Measurements from ENCODE around the gene ADM5. TPM values are rescaled to one million over a fixed set of nuclear protein-coding genes. Genes with fewer than 3 reads are reported as not detected.

ADM5 gene
- polyA plus RNA-seq, 6 donors from 2014 or later, result 0.19 to 0.47 (median 0.26) TPM; not detected in 2

DNA sequence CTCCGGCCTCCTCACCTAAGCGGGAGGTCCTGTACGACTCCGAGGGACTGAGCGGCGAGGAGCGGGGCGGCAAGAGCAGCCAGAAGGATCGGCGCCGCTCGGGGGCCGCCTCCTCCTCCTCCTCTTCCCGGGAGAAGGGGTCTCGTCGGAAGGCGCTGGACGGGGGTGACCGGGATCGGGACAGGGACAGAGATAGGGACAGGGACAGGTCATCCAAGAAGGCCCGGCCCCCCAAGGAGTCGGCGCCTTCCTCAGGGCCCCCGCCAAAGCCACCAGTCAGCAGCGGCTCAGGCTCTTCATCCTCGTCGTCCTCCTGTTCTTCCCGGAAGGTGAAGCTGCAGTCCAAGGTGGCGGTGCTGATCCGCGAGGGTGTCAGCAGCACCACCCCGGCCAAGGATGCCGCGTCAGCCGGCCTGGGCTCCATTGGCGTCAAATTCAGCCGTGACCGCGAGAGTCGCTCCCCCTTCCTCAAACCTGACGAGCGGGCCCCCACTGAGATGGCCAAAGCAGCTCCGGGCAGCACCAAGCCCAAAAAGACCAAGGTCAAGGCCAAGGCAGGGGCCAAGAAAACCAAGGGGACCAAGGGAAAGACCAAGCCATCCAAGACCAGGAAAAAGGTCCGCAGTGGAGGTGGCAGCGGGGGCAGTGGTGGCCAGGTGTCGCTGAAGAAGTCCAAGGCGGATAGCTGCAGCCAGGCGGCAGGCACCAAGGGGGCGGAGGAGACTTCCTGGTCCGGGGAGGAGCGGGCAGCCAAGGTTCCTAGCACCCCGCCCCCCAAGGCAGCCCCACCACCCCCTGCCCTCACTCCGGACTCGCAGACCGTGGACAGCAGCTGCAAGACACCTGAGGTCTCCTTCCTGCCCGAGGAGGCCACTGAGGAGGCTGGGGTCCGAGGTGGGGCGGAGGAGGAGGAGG, 36.6 kb upstream of the ADM5 start:
- ATAC-seq (ENCODE audit: low read depth in 2 of 2) (no peak), DNase-seq (no peak)
- Mint-ChIP-seq H3K4me1 (peaks cover 0 to 5% (median 3%) of the 10 kb centered on the region in 3 donors), H3K27ac (peak overlapping the region in 1 of 6 donors; percentile 47), H3K36me3 (peaks cover 6 to 7% of the 10 kb centered on the region in 2 donors), H3K9me3 (no peaks in the 10 kb centered on the region), H3K4me3 (peak overlapping the region in 1 of 8 donors; percentile 33), H3K27me3 (no peaks in the 10 kb centered on the region)

DNA sequence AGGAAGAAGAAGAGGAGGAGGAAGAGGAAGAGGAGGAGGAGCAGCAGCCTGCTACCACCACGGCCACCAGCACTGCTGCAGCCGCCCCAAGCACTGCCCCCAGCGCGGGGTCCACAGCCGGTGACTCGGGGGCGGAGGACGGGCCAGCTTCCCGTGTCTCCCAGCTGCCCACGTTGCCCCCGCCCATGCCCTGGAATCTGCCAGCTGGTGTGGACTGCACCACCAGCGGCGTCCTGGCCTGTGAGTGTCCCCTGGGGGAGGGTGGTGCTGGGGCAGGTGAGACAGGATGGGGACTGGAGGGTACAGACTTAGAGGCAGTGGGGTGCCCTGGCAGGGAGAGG, 36.0 kb upstream of the ADM5 start:
- Mint-ChIP-seq H3K36me3 (peaks cover 6 to 7% of the 10 kb centered on the region in 2 donors), H3K4me1 (peaks cover 0 to 5% (median 3%) of the 10 kb centered on the region in 3 donors), H3K4me3 (no peak overlapping the region), H3K27ac (peak overlapping the region in 1 of 6 donors; percentile 76), H3K9me3 (no peaks in the 10 kb centered on the region), H3K27me3 (no peaks in the 10 kb centered on the region)
- ATAC-seq (ENCODE audit: low read depth in 2 of 2) (no peak), DNase-seq (no peak)

DNA sequence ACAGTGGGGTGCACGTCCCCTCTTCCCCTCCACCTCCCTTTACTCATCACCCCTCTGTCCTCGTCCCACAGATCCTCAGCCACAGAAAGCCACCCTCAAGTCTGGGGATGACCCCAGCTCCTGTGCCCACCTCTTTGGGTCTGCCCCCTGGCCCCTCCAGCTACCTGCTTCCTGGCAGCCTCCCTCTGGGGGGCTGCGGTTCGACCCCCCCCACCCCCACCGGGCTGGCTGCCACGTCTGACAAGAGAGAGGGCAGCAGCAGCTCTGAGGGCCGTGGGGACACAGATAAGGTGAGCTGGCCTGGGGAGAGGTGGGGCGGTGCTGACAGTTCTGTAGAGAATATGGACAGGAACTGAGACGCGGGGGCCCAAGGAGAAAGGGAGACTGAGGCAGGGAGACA, 34.8 kb upstream of the ADM5 start:
- no peaks in the 10 kb centered on the region for H3K27me3 Mint-ChIP-seq
- ATAC-seq (ENCODE audit: low read depth in 2 of 2) (no peak), DNase-seq (no peak)
- no peaks in the 10 kb centered on the region for H3K9me3 Mint-ChIP-seq
- H3K4me1 Mint-ChIP-seq, result peaks cover 0 to 5% (median 3%) of the 10 kb centered on the region in 3 donors
- peak overlapping the region in 1 of 8 donors; percentile 52 for H3K4me3 Mint-ChIP-seq
- H3K36me3 Mint-ChIP-seq, result peaks cover 6 to 7% of the 10 kb centered on the region in 2 donors
- peak overlapping the region in 1 of 6 donors; percentile 66 for H3K27ac Mint-ChIP-seq

DNA sequence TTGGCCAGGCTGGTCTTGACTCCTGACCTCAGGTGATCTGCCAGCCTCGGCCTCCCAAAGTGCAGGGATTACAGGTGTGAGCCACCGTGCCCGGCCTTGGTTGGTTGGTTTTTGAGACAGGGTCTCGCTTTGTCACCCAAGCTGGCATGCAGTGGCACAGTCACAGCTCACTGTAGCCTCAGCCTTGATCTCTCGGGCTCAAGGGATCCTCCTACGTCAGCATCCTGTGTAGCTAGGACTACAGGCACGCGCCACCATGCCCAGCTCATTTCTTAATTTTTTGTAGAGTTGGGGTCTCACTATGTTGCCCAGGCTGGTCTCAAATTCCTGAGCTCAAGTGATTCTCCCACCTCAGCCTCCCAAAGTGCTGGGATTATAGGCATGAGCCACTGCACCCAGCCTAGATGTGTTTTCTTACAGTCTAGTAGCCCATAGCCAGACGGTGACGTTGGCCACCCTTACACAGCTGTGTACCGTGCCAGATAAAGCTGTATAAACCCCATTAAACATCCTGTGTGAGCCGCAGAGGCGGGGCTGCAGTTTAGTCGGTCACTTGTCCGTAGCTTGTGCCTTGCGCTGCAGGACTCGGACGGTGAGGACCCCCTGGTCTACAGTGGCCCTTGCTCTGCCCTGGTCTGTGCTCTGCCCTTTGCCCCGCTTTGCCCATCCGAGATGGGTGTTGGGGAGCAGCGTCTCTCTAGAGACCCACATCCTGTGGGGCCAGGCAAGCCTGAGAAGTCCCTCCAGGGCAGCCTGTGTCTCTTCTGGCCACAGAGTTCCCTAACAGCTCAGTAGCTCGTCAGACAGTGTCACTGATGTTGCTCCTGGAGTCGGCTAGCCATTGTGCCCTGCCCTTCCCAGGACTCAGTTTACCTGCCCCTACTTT, 33.6 kb upstream of the ADM5 start:
- peak overlapping the region in 1 of 6 donors; percentile 47 for H3K27ac Mint-ChIP-seq
- H3K4me1 Mint-ChIP-seq, result peaks cover 3 to 6% (median 5%) of the 10 kb centered on the region in 3 donors
- peaks cover 6 to 7% of the 10 kb centered on the region in 2 donors for H3K36me3 Mint-ChIP-seq
- no peaks in the 10 kb centered on the region for H3K27me3 Mint-ChIP-seq
- ATAC-seq (ENCODE audit: low read depth in 2 of 2), result no peak
- no peak for DNase-seq
- H3K9me3 Mint-ChIP-seq, result no peaks in the 10 kb centered on the region
- H3K4me3 Mint-ChIP-seq, result no peak overlapping the region

DNA sequence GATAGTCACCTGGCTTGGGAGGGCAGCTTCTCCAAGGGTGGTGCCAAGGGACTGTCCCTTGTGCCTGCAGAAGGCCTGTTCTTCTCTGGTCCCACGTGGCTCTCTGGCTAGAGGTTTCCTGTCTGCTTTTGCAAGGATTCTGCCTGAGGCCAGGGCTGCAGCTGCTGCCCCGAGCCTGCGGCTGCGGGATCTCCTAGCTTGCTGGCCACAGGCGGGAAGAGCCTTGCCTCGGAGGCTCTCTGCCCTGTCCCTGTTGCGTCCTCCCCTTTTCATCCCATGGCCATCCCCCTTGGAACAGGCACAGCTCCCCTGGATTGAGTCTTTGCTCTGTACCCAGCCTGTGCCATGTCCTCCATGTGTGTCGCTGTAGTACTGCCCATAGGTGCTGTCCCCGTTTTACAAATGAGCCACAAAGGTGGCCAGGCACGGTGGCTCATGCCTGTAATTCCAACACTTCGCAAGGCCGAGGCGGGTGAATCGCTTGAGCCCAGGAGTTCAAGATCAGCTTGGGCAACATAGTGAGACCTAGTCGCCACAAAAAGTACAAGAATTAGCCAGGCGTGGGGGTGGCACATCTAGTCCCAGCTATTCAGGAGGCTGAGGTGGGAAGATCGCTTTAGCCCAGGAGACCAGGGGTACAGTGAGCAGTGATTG, 32.8 kb upstream of the ADM5 start:
- H3K36me3 Mint-ChIP-seq, result peaks cover 6 to 7% of the 10 kb centered on the region in 2 donors
- H3K27ac Mint-ChIP-seq, result peak overlapping the region in 1 of 6 donors; percentile 36
- ATAC-seq (ENCODE audit: low read depth in 2 of 2), result no peak
- no peak for DNase-seq
- peaks cover 3 to 6% (median 5%) of the 10 kb centered on the region in 3 donors for H3K4me1 Mint-ChIP-seq
- H3K9me3 Mint-ChIP-seq, result no peaks in the 10 kb centered on the region
- H3K4me3 Mint-ChIP-seq, result no peak overlapping the region
- H3K27me3 Mint-ChIP-seq, result no peaks in the 10 kb centered on the region

DNA sequence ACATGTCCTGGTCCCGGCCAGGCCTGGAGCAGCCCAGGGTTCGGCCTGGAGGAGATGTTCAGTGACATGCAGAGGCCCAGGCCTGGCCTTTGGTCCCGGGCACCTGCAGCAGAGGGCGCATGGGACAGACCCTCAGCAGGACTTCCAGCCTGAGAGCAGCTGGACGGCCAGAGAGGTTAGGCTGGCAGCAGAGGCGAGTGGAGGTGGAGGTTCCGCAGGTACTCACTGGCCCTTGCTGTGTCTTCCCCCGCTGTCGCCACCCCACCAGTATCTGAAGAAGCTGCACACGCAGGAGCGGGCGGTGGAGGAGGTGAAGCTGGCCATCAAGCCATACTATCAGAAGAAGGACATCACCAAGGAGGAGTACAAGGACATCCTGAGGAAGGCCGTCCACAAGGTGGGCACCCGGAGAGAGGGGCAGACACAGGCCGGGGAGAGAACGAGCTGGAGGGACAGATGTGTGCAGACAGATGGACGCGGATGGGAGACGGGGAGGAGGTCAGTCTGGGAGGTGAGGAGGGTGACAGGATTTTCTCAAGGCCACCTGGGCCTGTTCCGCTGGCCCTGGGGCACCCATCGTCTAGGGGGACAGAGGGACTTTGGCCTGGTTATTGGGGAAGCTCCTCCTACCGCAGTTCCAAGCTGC, 31.8 kb upstream of the ADM5 start:
- H3K27ac Mint-ChIP-seq, result no peak overlapping the region
- H3K27me3 Mint-ChIP-seq, result no peaks in the 10 kb centered on the region
- ATAC-seq (ENCODE audit: low read depth in 2 of 2), result no peak

DNA sequence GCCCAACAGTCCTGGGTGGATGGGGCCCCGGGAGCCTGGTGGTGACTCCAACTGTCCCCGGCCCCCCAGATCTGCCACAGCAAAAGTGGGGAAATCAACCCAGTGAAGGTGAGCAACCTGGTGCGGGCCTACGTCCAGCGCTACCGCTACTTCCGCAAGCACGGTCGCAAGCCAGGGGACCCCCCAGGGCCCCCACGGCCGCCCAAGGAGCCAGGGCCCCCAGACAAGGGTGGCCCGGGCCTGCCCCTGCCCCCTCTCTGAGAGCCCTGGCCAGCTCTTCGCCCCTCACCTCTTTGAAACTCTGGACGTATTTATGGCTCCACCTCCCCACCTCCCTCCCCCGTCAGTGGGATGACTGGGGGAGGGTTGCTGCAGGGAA, 31.3 kb upstream of the ADM5 start:
- no peaks in the 10 kb centered on the region for H3K9me3 Mint-ChIP-seq
- no peak overlapping the region for H3K27ac Mint-ChIP-seq
- peaks cover 6 to 12% (median 7%) of the 10 kb centered on the region in 3 donors for H3K4me1 Mint-ChIP-seq
- ATAC-seq (ENCODE audit: low read depth in 2 of 2) (no peak), DNase-seq (no peak)
- H3K36me3 Mint-ChIP-seq, result peaks cover 6 to 7% of the 10 kb centered on the region in 2 donors
- H3K4me3 Mint-ChIP-seq, result no peak overlapping the region
- no peaks in the 10 kb centered on the region for H3K27me3 Mint-ChIP-seq

More for the DNA sequence above, 31.8 kb upstream of the ADM5 start:
- no peaks in the 10 kb centered on the region for H3K9me3 Mint-ChIP-seq
- H3K4me1 Mint-ChIP-seq, result peaks cover 3 to 6% (median 6%) of the 10 kb centered on the region in 3 donors
- peaks cover 6 to 7% of the 10 kb centered on the region in 2 donors for H3K36me3 Mint-ChIP-seq
- DNase-seq, result no peak
- H3K4me3 Mint-ChIP-seq, result peak overlapping the region in 1 of 8 donors; percentile 41

DNA sequence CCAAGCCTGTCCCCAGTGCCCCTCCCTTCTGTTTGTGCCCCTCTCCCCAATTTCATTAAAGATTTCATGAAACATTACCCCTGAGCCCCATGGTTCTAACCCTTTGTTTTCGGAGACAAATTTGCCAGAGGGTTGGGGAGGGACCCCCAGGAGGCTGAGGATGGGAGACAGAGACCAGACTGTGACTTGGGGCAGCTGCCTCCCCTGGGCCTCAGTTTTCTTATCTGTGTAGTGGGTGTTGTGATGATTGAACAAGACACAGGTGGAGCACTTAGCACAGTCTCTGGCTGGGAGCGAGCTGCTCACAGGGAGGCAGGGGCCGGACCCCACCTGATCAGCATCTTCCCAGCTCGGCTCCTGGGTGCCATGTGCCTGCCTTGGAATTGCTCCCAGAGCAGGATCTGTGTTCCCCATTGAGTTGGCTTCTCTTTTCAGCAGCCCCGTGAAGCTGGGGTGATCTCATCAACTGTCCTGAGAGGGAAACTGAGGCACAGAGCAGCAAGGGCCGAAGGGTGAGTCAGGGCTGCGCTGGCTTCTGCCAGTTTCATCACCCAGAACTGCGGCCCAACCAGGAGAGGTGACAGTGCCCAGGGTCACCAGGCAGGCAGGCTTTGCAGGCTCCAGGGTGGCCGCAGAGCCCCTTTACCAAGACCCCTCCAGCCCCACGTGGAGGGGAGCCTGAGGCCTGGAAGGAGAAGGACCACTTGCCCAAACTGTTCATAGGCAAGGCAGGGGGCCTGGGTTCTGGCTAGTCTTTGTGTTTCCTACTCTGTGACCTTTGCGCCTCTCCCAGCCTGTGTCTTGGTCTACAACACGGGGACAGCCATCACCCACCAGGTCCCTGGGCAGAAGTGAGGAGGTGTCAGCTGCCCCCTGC, 30.6 kb upstream of the ADM5 start:
- H3K27ac Mint-ChIP-seq, result peak overlapping the region in 1 of 6 donors; percentile 24
- peaks cover 6 to 7% of the 10 kb centered on the region in 2 donors for H3K36me3 Mint-ChIP-seq
- ATAC-seq (ENCODE audit: low read depth in 2 of 2) (no peak), DNase-seq (no peak)
- no peaks in the 10 kb centered on the region for H3K9me3 Mint-ChIP-seq
- no peaks in the 10 kb centered on the region for H3K27me3 Mint-ChIP-seq
- no peak overlapping the region for H3K4me3 Mint-ChIP-seq
- peaks cover 7 to 17% (median 11%) of the 10 kb centered on the region in 3 donors for H3K4me1 Mint-ChIP-seq

DNA sequence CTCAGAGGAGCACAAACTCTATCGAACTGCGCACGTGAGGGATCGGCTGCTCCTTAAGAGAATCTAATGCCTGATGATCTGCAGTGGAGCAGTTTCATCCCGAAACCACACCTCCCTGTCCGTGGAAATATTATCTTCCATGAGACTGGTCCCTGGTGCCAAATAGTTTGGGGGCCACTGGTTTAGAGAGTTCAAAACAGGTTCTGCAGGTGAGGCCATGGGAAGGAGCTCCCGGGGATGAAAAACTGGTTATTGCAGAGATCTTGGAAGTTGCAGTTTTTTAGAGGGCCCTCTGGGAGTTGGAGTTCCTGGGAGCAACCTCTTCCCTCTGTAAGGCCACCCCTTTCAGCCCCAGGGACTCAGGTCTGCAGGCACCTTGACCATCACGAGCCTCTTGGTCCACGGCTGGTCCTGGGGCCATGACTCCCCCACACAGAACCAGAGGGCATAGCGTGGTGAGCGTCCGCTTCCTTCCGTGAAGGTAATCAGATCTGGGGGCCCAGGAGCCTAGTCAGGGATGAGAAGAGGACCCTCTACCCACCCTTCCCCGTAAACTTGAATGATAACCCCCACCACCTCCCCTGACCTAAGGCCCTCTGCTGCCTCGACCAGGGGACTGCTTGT, 28.9 kb upstream of the ADM5 start:
- Mint-ChIP-seq H3K36me3 (peaks cover 0 to 3% of the 10 kb centered on the region in 2 donors), H3K27ac (no peak overlapping the region), H3K27me3 (no peaks in the 10 kb centered on the region), H3K4me1 (peaks cover 20 to 29% (median 27%) of the 10 kb centered on the region in 3 donors), H3K9me3 (no peaks in the 10 kb centered on the region), H3K4me3 (peak overlapping the region in 1 of 8 donors; percentile 41)
- DNase-seq (no peak), ATAC-seq (ENCODE audit: low read depth in 2 of 2) (no peak)

DNA sequence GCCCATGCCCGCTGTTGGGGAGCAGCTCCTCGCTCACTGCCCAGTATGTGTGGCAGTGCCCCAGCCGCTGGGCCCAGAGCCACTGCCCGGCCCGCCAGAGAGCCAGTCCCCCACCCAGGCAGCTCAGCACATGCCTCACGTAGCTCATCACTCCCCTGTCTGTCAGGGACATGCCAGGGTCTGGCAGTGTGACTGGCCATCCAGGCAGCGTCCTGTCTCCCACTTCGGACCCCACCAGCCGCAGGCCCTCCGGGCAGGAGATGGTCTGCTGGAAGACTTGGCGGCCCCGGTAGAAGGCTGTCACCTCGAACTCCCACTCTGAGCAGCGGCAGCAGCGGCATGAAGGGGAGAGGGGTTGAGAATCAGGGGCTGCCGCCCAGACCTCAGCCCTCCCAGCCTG, 27.4 kb upstream of the ADM5 start:
- DNase-seq (no peak), ATAC-seq (ENCODE audit: low read depth in 2 of 2) (no peak)
- peaks cover 0 to 8% of the 10 kb centered on the region in 2 donors for H3K36me3 Mint-ChIP-seq
- no peak overlapping the region for H3K27ac Mint-ChIP-seq
- H3K4me3 Mint-ChIP-seq, result peak overlapping the region in 3 of 8 donors; percentile 33 to 43 (median 40)
- H3K4me1 Mint-ChIP-seq, result peaks cover 34 to 43% (median 40%) of the 10 kb centered on the region in 3 donors
- H3K27me3 Mint-ChIP-seq, result no peaks in the 10 kb centered on the region
- H3K9me3 Mint-ChIP-seq, result no peaks in the 10 kb centered on the region

DNA sequence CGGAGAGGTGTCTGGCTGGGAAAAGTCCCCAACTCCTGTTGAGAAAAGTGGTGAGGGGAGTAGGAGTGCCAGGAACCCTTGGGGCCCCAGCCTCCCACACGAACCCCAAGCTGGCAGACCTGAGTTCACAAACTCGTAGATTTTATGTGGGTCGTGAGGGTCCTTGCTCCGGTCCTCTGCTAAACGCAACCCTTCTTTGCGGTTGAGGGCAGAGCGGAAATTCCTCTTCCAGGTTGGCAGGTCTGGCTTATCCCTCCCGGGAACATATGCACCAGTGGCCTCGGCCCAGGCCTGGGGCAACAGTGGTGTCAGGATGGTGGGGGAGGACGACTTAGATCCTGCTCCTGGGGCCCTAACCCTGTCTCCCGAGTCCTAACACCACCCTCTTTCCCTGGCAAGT, 26.2 kb upstream of the ADM5 start:
- peaks cover 32 to 48% (median 42%) of the 10 kb centered on the region in 3 donors for H3K4me1 Mint-ChIP-seq
- peaks cover 0 to 8% of the 10 kb centered on the region in 2 donors for H3K36me3 Mint-ChIP-seq
- no peak for DNase-seq
- H3K4me3 Mint-ChIP-seq, result peak overlapping the region in 5 of 8 donors; percentile 40 to 97 (median 64)
- H3K9me3 Mint-ChIP-seq, result no peaks in the 10 kb centered on the region
- H3K27ac Mint-ChIP-seq, result peak overlapping the region in 2 of 6 donors; percentile 18 to 98
- no peaks in the 10 kb centered on the region for H3K27me3 Mint-ChIP-seq
- no peak for ATAC-seq (ENCODE audit: low read depth in 2 of 2)

All from naive B cell (primary cell).